SK-N-MC (cell line): Measurements from ENCODE around the gene CPEB1.

Source experiments
- EZH2 ChIP-seq: fragments of 200-600 bp; sonication (generic); IDR thresholded peaks from one replicate; pipeline ENCODE4 v1.6.1; 2017; ENCODE audit warnings: antibody characterized with exemption
- POLR2AphosphoS5 ChIP-seq: IDR thresholded peaks from 2 replicates; pipeline ENCODE4 v1.6.1; 2012; ENCODE audit warnings: mild to moderate bottlenecking, low read depth, low read length, borderline replicate concordance

DNA sequence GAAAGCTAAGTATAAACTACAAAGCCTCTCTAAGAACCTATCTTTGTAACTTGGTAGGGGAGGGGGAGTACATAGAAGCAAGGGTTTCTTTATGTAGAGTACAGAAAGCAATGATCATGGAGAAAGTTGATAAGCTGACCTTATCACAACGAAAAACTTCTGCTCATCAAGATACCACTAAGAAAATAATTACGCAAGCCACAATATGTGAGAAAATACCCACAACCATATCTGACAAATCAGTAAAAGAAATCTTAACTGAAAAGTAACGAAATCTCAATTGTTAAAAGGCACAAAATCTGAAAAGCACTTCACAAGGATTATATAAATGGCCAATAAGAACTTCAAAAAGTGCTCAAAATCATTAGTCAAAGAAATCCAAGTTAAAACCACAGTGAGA is 71.8 kb downstream of the CPEB1 start:
- TF ChIP-seq POLR2AphosphoS5, result no peak
- TF ChIP-seq EZH2, result no peak
